Measurements from ENCODE around the gene NFIA.

The NFIA gene

DNA sequence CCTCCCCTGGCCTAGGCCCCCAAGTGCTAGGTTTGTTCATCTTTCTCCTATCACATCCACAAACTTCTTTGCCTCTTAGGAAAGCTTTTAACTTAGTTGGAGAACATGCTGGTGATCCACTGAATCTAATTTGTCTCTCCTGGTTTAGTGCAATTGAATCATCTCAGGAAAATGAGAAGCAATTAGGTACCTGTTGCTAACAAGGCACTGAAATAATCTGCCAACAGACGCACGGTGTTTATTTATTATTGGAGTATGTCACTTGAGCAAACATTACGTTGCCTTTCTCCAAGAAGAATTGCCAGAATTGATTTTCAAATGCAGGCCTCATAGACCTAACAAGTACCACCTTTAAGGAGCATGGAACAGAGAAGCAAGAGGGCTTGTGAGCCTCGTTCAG, 309.4 kb downstream of the NFIA start:
- no peak overlapping the region for H3K4me3 ChIP-seq
- DNase-seq (ENCODE audit: low spot score), result no peak
- H3K27ac ChIP-seq, result no peak overlapping the region
- TF ChIP-seq, protein P1, sequence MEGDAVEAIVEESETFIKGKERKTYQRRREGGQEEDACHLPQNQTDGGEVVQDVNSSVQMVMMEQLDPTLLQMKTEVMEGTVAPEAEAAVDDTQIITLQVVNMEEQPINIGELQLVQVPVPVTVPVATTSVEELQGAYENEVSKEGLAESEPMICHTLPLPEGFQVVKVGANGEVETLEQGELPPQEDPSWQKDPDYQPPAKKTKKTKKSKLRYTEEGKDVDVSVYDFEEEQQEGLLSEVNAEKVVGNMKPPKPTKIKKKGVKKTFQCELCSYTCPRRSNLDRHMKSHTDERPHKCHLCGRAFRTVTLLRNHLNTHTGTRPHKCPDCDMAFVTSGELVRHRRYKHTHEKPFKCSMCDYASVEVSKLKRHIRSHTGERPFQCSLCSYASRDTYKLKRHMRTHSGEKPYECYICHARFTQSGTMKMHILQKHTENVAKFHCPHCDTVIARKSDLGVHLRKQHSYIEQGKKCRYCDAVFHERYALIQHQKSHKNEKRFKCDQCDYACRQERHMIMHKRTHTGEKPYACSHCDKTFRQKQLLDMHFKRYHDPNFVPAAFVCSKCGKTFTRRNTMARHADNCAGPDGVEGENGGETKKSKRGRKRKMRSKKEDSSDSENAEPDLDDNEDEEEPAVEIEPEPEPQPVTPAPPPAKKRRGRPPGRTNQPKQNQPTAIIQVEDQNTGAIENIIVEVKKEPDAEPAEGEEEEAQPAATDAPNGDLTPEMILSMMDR (IDR thresholded peaks at IDR 0.05), result no peak

DNA sequence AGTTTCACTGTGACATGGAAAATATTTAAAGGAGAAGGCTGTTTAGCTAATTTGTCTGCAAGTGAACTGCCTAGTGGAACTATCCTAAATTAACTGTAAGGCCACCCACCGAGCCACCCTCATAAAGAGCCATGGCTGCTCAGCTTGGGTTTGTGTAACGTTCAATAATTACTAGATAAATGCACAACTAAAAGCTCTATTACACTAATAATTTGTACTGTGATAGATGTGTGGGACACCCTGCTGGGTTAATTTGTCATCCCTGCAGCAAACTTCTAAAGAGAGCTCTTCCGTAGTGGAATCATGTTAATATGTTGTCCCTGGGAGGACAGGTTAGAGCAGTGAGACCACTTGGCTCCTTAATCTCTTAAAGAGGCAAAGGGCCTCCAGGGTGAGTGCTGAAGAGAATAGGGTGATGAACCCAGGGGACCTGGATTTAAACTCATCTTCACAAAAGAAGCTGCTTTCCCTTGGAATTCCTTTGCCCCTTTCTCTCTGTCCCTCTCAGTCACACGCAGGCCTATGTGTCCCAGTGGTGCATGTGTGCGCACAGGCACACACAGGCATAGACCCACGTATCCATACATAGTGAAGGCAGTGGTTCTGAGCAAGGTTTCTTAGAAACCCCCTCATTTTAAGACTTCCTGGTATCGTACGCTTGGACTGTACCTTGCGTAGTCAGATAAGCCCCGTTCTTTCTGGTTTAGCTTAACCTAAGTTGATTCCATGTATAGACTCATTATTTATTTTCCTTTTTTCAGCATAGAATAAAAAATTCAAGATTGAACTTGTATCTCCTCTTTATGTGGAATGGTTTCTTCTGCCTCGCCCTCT, 310.3 kb downstream of the NFIA start:
- H3K27ac ChIP-seq, result no peak overlapping the region
- no peak for DNase-seq (ENCODE audit: low spot score)
- no peak overlapping the region for H3K4me3 ChIP-seq
- TF ChIP-seq, protein P1 (IDR thresholded peaks at IDR 0.05), result no peak

DNA sequence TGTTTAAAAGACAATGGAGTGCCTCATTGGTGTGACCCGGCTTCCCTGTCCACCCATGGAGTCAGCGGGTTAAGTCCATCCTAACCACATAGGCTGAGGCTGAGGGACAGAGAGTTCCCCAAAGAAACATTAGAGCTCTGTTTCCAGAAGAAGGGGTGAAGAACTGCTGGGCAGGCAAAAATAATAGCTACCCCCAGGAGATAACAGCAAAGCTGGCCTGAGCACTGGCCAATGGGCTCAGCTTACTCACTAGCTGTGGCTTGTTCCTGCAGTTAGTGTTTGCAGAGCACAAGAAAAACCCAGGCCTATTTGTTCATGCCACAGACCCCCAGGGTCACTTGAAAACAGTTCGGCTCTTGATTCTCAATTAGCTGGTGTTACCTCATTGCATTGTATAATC, 311.2 kb downstream of the NFIA start:
- TF ChIP-seq, protein P1 (IDR thresholded peaks at IDR 0.05), result no peak
- no peak overlapping the region for H3K4me3 ChIP-seq
- DNase-seq (ENCODE audit: low spot score), result no peak
- peak overlapping the region in 1 of 2 donors; percentile 13 for H3K27ac ChIP-seq

DNA sequence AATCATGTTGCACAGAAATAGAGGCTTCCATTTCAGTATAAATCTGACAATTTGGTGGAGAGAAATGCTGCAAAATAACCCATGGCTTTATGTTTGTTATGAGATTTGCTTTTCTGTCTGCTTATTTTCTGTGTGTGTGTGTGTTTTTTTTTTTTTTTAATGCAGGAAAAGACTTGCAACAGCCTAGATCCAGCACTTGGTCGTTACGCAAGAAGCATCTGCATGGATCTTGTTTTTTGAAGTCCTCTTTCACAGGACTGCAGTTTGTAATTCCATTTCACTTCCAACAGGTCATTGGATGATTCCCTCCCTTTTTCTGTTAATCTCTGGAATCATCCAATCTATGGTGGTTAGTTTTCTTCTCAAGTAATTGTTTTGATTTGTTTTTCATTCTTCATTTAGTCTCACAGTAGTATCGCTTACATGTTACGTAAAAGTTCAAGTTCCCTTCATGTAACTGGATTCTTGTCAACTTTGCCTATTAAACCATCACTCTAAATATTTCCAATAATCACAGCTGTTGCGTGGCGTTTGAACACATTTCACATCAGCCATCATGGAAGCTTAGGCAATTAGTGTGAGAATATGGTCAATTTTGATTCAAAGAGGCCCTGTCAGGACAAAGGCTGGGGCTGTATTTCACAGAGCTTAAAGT, 312.9 kb downstream of the NFIA start:
- no peak for DNase-seq (ENCODE audit: low spot score)
- Histone ChIP-seq H3K4me3 (no peak overlapping the region), H3K27ac (no peak overlapping the region)
- TF ChIP-seq, protein P1 (IDR thresholded peaks at IDR 0.05), result no peak

DNA sequence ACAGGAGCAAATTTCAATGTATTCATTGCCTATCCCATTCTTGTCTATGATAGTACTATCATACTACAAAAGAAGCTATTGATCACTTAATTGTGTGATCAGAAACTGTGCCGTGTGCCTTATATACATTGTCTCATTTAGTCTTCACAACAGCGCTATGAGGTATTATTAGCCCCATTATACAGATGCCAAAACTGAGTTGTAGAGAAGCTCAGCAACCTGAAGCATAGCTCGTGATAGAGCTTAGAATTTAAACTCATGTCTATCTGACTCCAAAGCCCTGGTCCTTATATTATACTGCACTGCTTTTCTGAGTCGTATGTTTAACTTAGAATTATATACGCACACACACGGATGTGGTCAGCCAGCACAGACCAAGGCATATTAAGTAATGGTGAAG, 315.1 kb downstream of the NFIA start:
- Histone ChIP-seq H3K4me3 (no peak overlapping the region), H3K27ac (no peak overlapping the region)
- TF ChIP-seq, protein P1 (IDR thresholded peaks at IDR 0.05), result no peak
- no peak for DNase-seq (ENCODE audit: low spot score)

DNA sequence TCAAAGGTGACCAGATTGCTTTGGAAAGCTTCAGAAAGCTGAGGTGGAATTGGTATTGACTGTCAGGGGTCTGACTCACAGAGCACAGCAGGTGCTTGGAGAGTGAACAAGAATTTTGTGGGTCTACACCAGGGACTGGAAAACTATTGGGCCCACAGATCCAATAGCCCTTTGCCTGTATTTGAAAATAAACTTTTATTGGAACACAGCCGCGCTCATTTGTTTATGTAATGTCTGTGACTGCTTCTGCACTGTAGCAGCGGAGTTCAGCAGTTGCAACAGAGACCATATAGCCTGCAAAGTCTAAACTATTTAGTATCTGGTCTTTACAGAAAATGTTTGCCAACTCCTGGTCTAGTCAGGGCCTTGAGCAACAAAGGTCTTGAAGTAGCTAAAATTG, 315.6 kb downstream of the NFIA start:
- H3K4me3 ChIP-seq, result no peak overlapping the region
- no peak overlapping the region for H3K27ac ChIP-seq
- TF ChIP-seq, protein P1 (IDR thresholded peaks at IDR 0.05), result no peak
- DNase-seq (ENCODE audit: low spot score), result no peak

DNA sequence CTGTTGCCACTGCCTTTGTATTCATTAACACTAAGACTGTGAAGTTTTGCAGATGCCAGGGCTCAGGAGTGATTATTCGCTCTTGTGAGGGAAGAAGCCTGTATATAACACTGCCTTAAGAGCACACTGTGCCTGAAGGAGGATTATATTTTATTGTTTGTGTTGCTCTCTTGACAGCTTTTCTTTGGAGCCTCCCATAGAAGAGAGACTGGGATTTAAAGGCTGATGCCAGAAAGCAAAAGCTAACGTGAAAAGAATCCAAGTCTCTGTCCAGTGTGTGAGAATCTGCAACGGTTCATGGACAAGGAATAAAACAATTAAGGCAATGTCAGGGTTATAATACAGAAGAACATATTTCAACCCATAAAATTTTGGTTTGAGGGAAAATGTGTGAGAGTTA, 316.8 kb downstream of the NFIA start:
- no peak overlapping the region for H3K4me3 ChIP-seq
- no peak for DNase-seq (ENCODE audit: low spot score)
- TF ChIP-seq, protein P1 (IDR thresholded peaks at IDR 0.05), result no peak
- H3K27ac ChIP-seq, result peak overlapping the region in 1 of 2 donors; percentile 28

Data from coronary artery (tissue), 2 donors.